K562 (cell line): ENCODE measurements around the gene CRELD2. TPM values are rescaled to one million over a fixed set of nuclear protein-coding genes. Genes with fewer than 3 reads are reported as not detected.
A peak's percentile ranks its signal among the peaks of the same experiment; 100 is the strongest.

Experiments used
- ELF2 ChIP-seq: fragments of 250-450 bp; sonication (Bioruptor Pico); IDR thresholded peaks from 2 replicates; pipeline ENCODE4 v1.5.0; 2021; ENCODE audit warnings: mild to moderate bottlenecking
- GABPA ChIP-seq: fragments of 200-800 bp; sonication (Bioruptor generic); conservative IDR thresholded peaks from 2 replicates; pipeline ENCODE4 v1.6.1; 2016; ENCODE audit warnings: low read depth, missing genetic modification characterization, missing compliant biosample characterization
- GABPB1 ChIP-seq: sonication (generic); formaldehyde crosslinking; IDR thresholded peaks from 2 replicates; pipeline ENCODE4 v1.8.0; 2022; ENCODE audit warnings: mild to moderate bottlenecking, missing genetic modification reagents
- GTF2A2 ChIP-seq: IDR thresholded peaks from 2 replicates; pipeline ENCODE4 v1.6.1; 2016; ENCODE audit warnings: mild to moderate bottlenecking, missing genetic modification characterization, missing compliant biosample characterization
- KDM1A ChIP-seq, 2 experiments: fragments of 450-650 bp; IDR thresholded peaks; 2 replicates each; pipeline ENCODE4 v1.6.1; 2016; ENCODE audit warnings: mild to moderate bottlenecking in 2 of 2
- MEIS2 ChIP-seq: fragments of 450-650 bp; IDR thresholded peaks from 2 replicates; pipeline ENCODE4 v1.6.1; 2014; ENCODE audit warnings: mild to moderate bottlenecking; ENCODE audit not compliant: partially characterized antibody
- POLR2A ChIP-seq: fragments of 450-650 bp; conservative IDR thresholded peaks from 2 replicates; pipeline ENCODE4 v1.6.1; 2016
- RHOXF2B ChIP-seq: fragments of 250-450 bp; sonication (Bioruptor Pico); conservative IDR thresholded peaks from 2 replicates; pipeline ENCODE4 v1.5.1; 2021
- SMAD3 ChIP-seq: fragments of 450-650 bp; formaldehyde crosslinking; conservative IDR thresholded peaks from 2 replicates; pipeline ENCODE4 v1.4.0; 2020; ENCODE audit warnings: mild to moderate bottlenecking
- ZKSCAN3 ChIP-seq: fragments of 250-450 bp; sonication (Bioruptor Pico); IDR thresholded peaks from 2 replicates; pipeline ENCODE4 v1.4.0; 2020
- ZKSCAN8 ChIP-seq: fragments of 200-800 bp; sonication (Bioruptor generic); IDR thresholded peaks from 2 replicates; pipeline ENCODE4 v1.6.1; 2016; ENCODE audit warnings: missing genetic modification characterization, missing compliant biosample characterization
- ZNF121 ChIP-seq: sonication (generic); formaldehyde crosslinking; conservative IDR thresholded peaks from 2 replicates; pipeline ENCODE4 v1.8.0; 2022; ENCODE audit warnings: missing genetic modification reagents
- ZNF224 ChIP-seq: sonication (generic); formaldehyde crosslinking; IDR thresholded peaks from 2 replicates; pipeline ENCODE4 v1.8.0; 2022; ENCODE audit warnings: mild to moderate bottlenecking, missing genetic modification reagents
- ZNF436 ChIP-seq: fragments of 250-450, 450-650 bp; sonication (Bioruptor Pico); formaldehyde crosslinking; IDR thresholded peaks from 2 replicates; pipeline ENCODE4 v1.7.0; 2020; ENCODE audit warnings: mild to moderate bottlenecking
- ZNF766 ChIP-seq: fragments of 200-800 bp; sonication (Bioruptor generic); conservative IDR thresholded peaks from 2 replicates; pipeline ENCODE4 v1.6.1; 2016; ENCODE audit warnings: missing genetic modification characterization, missing compliant biosample characterization
- polyA plus RNA-seq, 8 experiments: library from polyadenylated mRNA; depleted of rRNA in 4 of 8; stranded (reverse) in 5 of 8; unstranded in 3 of 8; fragments of >200 nt; fragmentation: Nextera tagmentation in 2 of 8; fragmentation: Illumina TruSeq in 1 of 8; extraction: Ambion mirVana in 2 of 8; extraction: Trizol in 1 of 8; gene quantifications; 2 replicates each; pipeline versions ENCODE4 v1.2.1 to v1.2.3, GENCODE V29; 2011 to 2014; ENCODE audit warnings: inconsistent platforms in 1 of 8, missing spikeins in 1 of 8
- total RNA-seq, 7 experiments: library from RNA; depleted of rRNA in 6 of 7; stranded (reverse); fragments of >200 nt in 6 of 7; fragmentation: Illumina TruSeq in 2 of 7; extraction: Trizol in 2 of 7; gene quantifications; 2 replicates each; pipeline versions ENCODE4 v1.2.1 to v1.2.3, GENCODE V29; 2011 to 2021; ENCODE audit warnings: low replicate concordance in 1 of 7
- TF ChIP-seq, protein P1 (sequence below), 2 experiments: fragments of 450-650 bp; IDR thresholded peaks; 2 replicates each; pipeline ENCODE4 v1.6.1; 2016; ENCODE audit warnings: mild to moderate bottlenecking in 2 of 2, borderline replicate concordance in 1 of 2, low read depth in 1 of 2, moderate library complexity in 1 of 2
- TF ChIP-seq, protein P2 (sequence below): IDR thresholded peaks from 3 replicates; pipeline ENCODE4 v1.6.1; 2011; ENCODE audit warnings: borderline replicate concordance, mild to moderate bottlenecking; ENCODE audit not compliant: insufficient read length, insufficient read depth
- TF ChIP-seq, protein P3 (sequence below): fragments of 200-400 bp; formaldehyde crosslinking; IDR thresholded peaks from 2 replicates; pipeline ENCODE4 v1.6.1; 2017; ENCODE audit warnings: mild to moderate bottlenecking, low read depth, low read length, moderate library complexity

CRELD2 gene
- total and polyA plus RNA-seq, 9 of the 15 experiments (the other 6 are each of a cell fraction or from before 2014, with no cell fraction given) = 0.96 to 25.3 (median 8.8) TPM

DNA sequence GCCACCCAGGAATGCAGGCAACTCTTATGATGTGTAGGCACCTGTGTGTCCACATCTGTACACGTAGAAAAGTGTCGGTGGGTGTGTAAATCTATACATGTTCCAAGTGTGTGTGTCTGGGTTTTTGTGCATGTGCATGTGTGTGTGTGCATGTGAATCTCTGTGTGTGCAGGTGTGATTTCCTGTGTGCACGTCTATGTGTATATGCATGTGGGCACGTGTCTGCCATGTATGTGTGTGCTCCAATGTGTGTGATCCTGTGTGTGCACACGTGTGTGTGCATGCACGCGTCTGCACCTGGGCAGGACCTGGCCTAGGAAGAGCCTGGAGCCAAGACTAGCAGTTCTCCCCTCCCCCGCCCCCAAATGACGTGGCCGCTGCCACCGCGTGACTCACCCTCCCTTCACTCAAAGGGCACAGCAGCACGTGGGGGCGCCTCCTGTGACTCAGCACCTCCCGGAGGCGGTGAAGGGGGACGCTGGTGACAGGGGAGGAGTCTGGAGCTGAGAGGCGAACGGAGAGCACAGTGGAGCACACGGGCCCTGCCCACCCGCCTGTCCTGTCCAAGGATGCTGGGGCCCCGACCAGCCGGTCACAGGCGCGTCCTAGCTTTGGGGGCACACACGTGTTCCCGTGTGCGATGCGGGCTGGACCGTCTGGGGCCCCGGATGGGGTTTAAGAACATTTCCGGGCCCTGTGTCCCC, 52.2 kb downstream of the CRELD2 start (continued):
- TF ChIP-seq, protein P1, sequence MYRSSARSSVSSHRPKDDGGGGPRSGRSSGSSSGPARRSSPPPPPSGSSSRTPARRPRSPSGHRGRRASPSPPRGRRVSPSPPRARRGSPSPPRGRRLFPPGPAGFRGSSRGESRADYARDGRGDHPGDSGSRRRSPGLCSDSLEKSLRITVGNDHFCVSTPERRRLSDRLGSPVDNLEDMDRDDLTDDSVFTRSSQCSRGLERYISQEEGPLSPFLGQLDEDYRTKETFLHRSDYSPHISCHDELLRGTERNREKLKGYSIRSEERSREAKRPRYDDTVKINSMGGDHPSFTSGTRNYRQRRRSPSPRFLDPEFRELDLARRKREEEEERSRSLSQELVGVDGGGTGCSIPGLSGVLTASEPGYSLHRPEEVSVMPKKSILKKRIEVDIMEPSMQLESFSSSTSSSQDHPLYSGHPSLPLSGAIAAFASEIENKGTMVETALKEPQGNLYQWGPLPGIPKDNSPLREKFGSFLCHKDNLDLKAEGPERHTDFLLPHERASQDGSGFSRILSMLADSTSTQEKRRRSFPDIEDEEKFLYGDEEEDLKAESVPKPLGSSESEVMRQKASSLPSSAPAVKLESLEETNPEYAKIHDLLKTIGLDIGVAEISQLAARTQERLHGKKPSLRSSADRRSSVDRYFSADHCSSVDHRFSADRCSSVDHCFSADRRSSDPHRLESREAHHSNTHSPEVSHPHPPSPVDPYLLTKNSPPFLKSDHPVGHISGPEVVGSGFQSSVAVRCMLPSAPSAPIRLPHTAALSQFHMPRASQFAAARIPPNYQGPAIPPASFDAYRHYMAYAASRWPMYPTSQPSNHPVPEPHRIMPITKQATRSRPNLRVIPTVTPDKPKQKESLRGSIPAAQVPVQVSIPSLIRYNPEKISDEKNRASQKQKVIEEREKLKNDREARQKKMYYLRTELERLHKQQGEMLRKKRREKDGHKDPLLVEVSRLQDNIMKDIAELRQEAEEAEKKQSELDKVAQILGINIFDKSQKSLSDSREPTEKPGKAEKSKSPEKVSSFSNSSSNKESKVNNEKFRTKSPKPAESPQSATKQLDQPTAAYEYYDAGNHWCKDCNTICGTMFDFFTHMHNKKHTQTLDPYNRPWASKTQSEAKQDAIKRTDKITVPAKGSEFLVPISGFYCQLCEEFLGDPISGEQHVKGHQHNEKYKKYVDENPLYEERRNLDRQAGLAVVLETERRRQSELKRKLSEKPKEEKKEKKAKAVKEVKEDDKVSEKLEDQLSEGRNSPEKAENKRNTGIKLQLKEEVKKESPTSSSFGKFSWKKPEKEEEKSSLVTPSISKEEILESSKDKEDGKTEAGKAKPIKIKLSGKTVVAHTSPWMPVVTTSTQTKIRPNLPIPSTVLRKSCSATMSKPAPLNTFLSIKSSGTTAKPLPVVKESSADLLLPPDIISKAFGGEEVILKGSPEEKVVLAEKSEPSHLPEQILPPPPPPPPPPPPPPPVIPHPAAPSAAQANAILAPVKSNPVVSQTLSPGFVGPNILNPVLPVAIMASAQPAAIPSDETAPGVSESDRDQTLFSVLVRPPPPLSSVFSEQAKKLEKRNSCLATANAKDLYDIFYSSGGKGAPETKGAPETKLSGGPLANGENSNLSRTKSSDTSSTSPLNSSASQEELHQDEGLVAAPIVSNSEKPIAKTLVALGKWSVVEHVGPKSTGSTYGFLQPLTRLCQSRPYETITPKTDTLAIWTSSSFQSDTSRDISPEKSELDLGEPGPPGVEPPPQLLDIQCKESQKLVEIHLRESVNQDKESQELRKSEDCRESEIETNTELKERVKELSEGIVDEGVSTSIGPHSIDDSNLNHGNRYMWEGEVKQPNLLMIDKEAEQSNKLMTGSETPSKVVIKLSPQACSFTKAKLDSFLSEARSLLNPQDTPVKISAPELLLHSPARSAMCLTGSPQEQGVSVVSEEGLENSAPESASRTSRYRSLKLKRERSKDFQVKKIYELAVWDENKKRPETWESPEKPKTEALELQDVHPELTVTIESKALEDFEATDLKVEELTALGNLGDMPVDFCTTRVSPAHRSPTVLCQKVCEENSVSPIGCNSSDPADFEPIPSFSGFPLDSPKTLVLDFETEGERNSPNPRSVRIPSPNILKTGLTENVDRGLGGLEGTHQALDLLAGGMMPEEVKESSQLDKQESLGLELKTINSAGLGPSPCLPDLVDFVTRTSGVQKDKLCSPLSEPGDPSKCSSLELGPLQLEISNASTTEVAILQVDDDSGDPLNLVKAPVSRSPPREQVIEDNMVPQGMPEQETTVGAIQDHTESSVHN (IDR thresholded peaks at IDR 0.05; ENCODE audit: borderline replicate concordance in 1 of 2, low read depth in 1 of 2) = peak in 1 of 2 experiments; percentile 97; a peak in 2 of 4 replicates
- no peak for TF ChIP-seq ZKSCAN3 (CRISPR knock-in tag)
- peak; percentile 74 for TF ChIP-seq POLR2A
- peak; percentile 46; the same call in 1 of the 2 replicates for TF ChIP-seq GABPB1 (CRISPR knock-in tag)
- TF ChIP-seq, protein P2, sequence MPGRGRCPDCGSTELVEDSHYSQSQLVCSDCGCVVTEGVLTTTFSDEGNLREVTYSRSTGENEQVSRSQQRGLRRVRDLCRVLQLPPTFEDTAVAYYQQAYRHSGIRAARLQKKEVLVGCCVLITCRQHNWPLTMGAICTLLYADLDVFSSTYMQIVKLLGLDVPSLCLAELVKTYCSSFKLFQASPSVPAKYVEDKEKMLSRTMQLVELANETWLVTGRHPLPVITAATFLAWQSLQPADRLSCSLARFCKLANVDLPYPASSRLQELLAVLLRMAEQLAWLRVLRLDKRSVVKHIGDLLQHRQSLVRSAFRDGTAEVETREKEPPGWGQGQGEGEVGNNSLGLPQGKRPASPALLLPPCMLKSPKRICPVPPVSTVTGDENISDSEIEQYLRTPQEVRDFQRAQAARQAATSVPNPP = no peak
- TF ChIP-seq, protein P3, sequence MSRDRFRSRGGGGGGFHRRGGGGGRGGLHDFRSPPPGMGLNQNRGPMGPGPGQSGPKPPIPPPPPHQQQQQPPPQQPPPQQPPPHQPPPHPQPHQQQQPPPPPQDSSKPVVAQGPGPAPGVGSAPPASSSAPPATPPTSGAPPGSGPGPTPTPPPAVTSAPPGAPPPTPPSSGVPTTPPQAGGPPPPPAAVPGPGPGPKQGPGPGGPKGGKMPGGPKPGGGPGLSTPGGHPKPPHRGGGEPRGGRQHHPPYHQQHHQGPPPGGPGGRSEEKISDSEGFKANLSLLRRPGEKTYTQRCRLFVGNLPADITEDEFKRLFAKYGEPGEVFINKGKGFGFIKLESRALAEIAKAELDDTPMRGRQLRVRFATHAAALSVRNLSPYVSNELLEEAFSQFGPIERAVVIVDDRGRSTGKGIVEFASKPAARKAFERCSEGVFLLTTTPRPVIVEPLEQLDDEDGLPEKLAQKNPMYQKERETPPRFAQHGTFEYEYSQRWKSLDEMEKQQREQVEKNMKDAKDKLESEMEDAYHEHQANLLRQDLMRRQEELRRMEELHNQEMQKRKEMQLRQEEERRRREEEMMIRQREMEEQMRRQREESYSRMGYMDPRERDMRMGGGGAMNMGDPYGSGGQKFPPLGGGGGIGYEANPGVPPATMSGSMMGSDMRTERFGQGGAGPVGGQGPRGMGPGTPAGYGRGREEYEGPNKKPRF = no peak
- no peak for TF ChIP-seq RHOXF2B (CRISPR knock-in tag)
- peak; percentile 88 for TF ChIP-seq MEIS2
- TF ChIP-seq SMAD3 (CRISPR knock-in tag) = no peak
- TF ChIP-seq ZNF121 = no peak
- TF ChIP-seq KDM1A (IDR thresholded peaks at IDR 0.05) = peak in 1 of 2 experiments; percentile 99; a peak in 2 of 4 replicates
- TF ChIP-seq ZNF224 (CRISPR knock-in tag) = no peak
- no peak for TF ChIP-seq ZKSCAN8
- no peak for TF ChIP-seq ZNF766 (CRISPR knock-in tag)
- no peak for TF ChIP-seq GTF2A2 (tag)
- TF ChIP-seq GABPA = peak; percentile 66
- no peak for TF ChIP-seq ELF2 (CRISPR knock-in tag)
- no peak for TF ChIP-seq ZNF436
